GM18517 (cell line): ENCODE measurements around the gene TRIM40.
"Not testable (repeated sequence)": the region's sequence is repeated elsewhere in the genome, so short reads cannot be mapped to it uniquely, and the experiment has no call there.

Experiments used
- ATAC-seq: cut with Tn5 transposase; IDR thresholded peaks from one replicate; pipeline ENCODE4 v1.9.1; 2021; ENCODE audit warnings: mild to moderate bottlenecking, moderate library complexity; ENCODE audit not compliant: unreplicated experiment

The TRIM40 gene

GRCh38 chr6:30113003-30113759 is 22.8 kb upstream of the TRIM40 start, which contains the start of gene TRIM31:
Gene TRIM31, minus strand, starts transcription at chr6:30113090. Its CDS starts 285 bp downstream, at chr6:30112805.
- ATAC-seq = peak; percentile 70

- no peak for ATAC-seq
These were observed 22.1 kb upstream of the TRIM40 start for GRCh38 chr6:30113841-30114240.

GRCh38 chr6:30116724-30117123 is 19.2 kb upstream of the TRIM40 start:
- no peak for ATAC-seq

- not testable (repeated sequence) for ATAC-seq
These were observed 17.2 kb upstream of the TRIM40 start for GRCh38 chr6:30118691-30119090.

- no peak for ATAC-seq
These were observed 14.2 kb upstream of the TRIM40 start for GRCh38 chr6:30121446-30122366.

GRCh38 chr6:30122515-30122914 is 13.4 kb upstream of the TRIM40 start:
- ATAC-seq = no peak

GRCh38 chr6:30127238-30128093 is 8.5 kb upstream of the TRIM40 start:
- no peak for ATAC-seq

- no peak for ATAC-seq
These were observed 6.4 kb upstream of the TRIM40 start for GRCh38 chr6:30129265-30130178.

- no peak for ATAC-seq
These were observed 5.7 kb upstream of the TRIM40 start for GRCh38 chr6:30130179-30130679.

GRCh38 chr6:30130887-30131862 is 4.8 kb upstream of the TRIM40 start:
- peak; percentile 70 for ATAC-seq

GRCh38 chr6:30131947-30132497 is 3.9 kb upstream of the TRIM40 start:
- no peak for ATAC-seq

GRCh38 chr6:30135147-30135546 is 793 bp upstream of the TRIM40 start:
- ATAC-seq = no peak

GRCh38 chr6:30136570-30137286 is 788 bp downstream of the TRIM40 start:
- no peak for ATAC-seq

- ATAC-seq = not testable (repeated sequence)
These were observed 4.3 kb downstream of the TRIM40 start for GRCh38 chr6:30140240-30140639.

GRCh38 chr6:30142665-30143064 is 6.7 kb downstream of the TRIM40 start:
- ATAC-seq = no peak

GRCh38 chr6:30143780-30144179 is 7.8 kb downstream of the TRIM40 start:
- ATAC-seq = no peak

- ATAC-seq = no peak
These were observed 8.9 kb downstream of the TRIM40 start for GRCh38 chr6:30144811-30145210.
